Kidney (tissue), 14 donors: Measurements from ENCODE around the gene NRG3. TPM values are rescaled to one million over a fixed set of nuclear protein-coding genes. Genes with fewer than 3 reads are reported as not detected.

Source experiments
- DNase-seq, 5 donors: peaks; one replicate each; pipeline ENCODE4 v3.0.0-alpha.2; 2013 to 2020
- FAIRE-seq: peaks from 2 replicates; lab custom pipeline; 2012; peaks lifted over from hg19 to GRCh38; lab: Jason Lieb, UNC
- H3K27ac ChIP-seq, 2 donors: one replicate each; pipeline ENCODE4 v1.7.0; 2013; ENCODE audit warnings: low read depth in 2 of 2, low read length in 2 of 2, inconsistent platforms in 1 of 2
- H3K27me3 ChIP-seq: one replicate; pipeline ENCODE4 v1.7.1; 2013; ENCODE audit warnings: low read length, inconsistent platforms; ENCODE audit not compliant: control insufficient read depth, insufficient read depth
- H3K36me3 ChIP-seq, 3 donors: one replicate each; pipeline versions ENCODE4 v1.7.0 to v1.7.1; 2013; ENCODE audit warnings: low read length in 3 of 3, control low read depth in 1 of 3, inconsistent platforms in 1 of 3; ENCODE audit not compliant: insufficient read depth in 3 of 3, control insufficient read depth in 2 of 3
- H3K4me1 ChIP-seq, 3 donors: one replicate each; pipeline versions ENCODE4 v1.7.0 to v1.7.1; 2013; ENCODE audit warnings: low read length in 3 of 3, inconsistent platforms in 1 of 3, low read depth in 1 of 3; ENCODE audit not compliant: control insufficient read depth in 2 of 3, insufficient read depth in 2 of 3
- H3K4me3 ChIP-seq, 3 donors: one replicate each; pipeline versions ENCODE4 v1.7.0 to v1.8.1; 2013; ENCODE audit warnings: low read length in 3 of 3, control low read depth in 1 of 3, inconsistent platforms in 1 of 3
- H3K9ac ChIP-seq, 3 donors: one replicate each; pipeline versions ENCODE4 v1.7.0 to v1.7.1; 2013; ENCODE audit warnings: low read length in 3 of 3, control low read depth in 1 of 3, inconsistent platforms in 1 of 3
- H3K9me3 ChIP-seq, 3 donors: one replicate each; pipeline versions ENCODE4 v1.7.0 to v1.7.1; 2013; ENCODE audit warnings: low read length in 3 of 3, control low read depth in 1 of 3, inconsistent platforms in 1 of 3; ENCODE audit not compliant: control insufficient read depth in 2 of 3, insufficient read depth in 1 of 3
- CTCF ChIP-seq: IDR thresholded peaks from 3 replicates; pipeline ENCODE4 v1.5.1; 2012; ENCODE audit warnings: mild to moderate bottlenecking, moderate library complexity, borderline replicate concordance; ENCODE audit not compliant: insufficient read depth; ENCODE audit errors: extremely low read depth
- intact Hi-C: fragments of 100-400 bp; cut with DNase I; formaldehyde crosslinking; loops from one replicate; pipeline ENCODE4 v1.11.1; 2022
- polyA plus RNA-seq: library from polyadenylated mRNA; stranded (reverse); fragments of 350-450 nt; fragmentation: Illumina TruSeq; extraction: RNeasy Lipid Tissue Mini Kit (QIAGEN cat#74804); gene quantifications from one replicate; pipeline ENCODE4 v1.2.3, GENCODE V29; 2014; ENCODE audit warnings: low read depth, low replicate concordance; ENCODE audit not compliant: insufficient read depth
- total RNA-seq: library from RNA; stranded (reverse); fragmentation: NEBNext Ultra II Directional; extraction: Animal tissue kit (Norgen Biotek cat#: 25700); gene quantifications from one replicate; pipeline ENCODE4 v1.2.1, GENCODE V29; 2021
- donor health status: control.
- donor health status: control.
- donor health status: control.
- donor health status: control.
- donor health status: control.
- donor health status: DM: yes; HTN: yes; CAD: no.
- donor health status: Normal renal cell carcinoma (clear cell type).

NRG3 gene
- total and polyA plus RNA-seq, 2 donors from 2014 or later, result 0.62 to 5.4 TPM

- no peak overlapping the region for H3K27ac ChIP-seq
- DNase-seq, result no peak
- no peak for FAIRE-seq
Measured at GRCh38 chr10:82691211-82691610, 816.2 kb downstream of the NRG3 start.

GRCh38 chr10:82692458-82692857 is 817.5 kb downstream of the NRG3 start:
- H3K4me1 ChIP-seq, result no peaks in the 10 kb centered on the region
- intact Hi-C loops, result no loop called here
- no peaks in the 10 kb centered on the region for H3K9me3 ChIP-seq
- no peak for TF ChIP-seq CTCF
- H3K36me3 ChIP-seq, result no peaks in the 10 kb centered on the region
- no peak overlapping the region for H3K9ac ChIP-seq
- no peak overlapping the region for H3K27ac ChIP-seq
- H3K4me3 ChIP-seq, result no peak overlapping the region
- no peak for DNase-seq
- FAIRE-seq, result no peak
- H3K27me3 ChIP-seq, result no peaks in the 10 kb centered on the region

More at GRCh38 chr10:82691211-82691610, 816.2 kb downstream of the NRG3 start:
- no peak overlapping the region for H3K4me3 ChIP-seq
- TF ChIP-seq CTCF, result no peak
- H3K4me1 ChIP-seq, result no peaks in the 10 kb centered on the region
- no peak overlapping the region for H3K9ac ChIP-seq
- no peaks in the 10 kb centered on the region for H3K9me3 ChIP-seq
- H3K27me3 ChIP-seq, result no peaks in the 10 kb centered on the region
- no peaks in the 10 kb centered on the region for H3K36me3 ChIP-seq
- intact Hi-C loops, result no loop called here

- H3K4me1 ChIP-seq, result no peaks in the 10 kb centered on the region
- no peak overlapping the region for H3K4me3 ChIP-seq
- intact Hi-C loops, result no loop called here
- no peak for TF ChIP-seq CTCF
- FAIRE-seq (no peak), DNase-seq (no peak)
- no peak overlapping the region for H3K27ac ChIP-seq
- H3K36me3 ChIP-seq, result no peaks in the 10 kb centered on the region
- no peaks in the 10 kb centered on the region for H3K9me3 ChIP-seq
- H3K27me3 ChIP-seq, result no peaks in the 10 kb centered on the region
- H3K9ac ChIP-seq, result no peak overlapping the region
Measured at GRCh38 chr10:82721831-82722230, 846.8 kb downstream of the NRG3 start.

- Histone ChIP-seq H3K4me1 (no peaks in the 10 kb centered on the region), H3K27me3 (no peaks in the 10 kb centered on the region), H3K36me3 (no peaks in the 10 kb centered on the region), H3K4me3 (no peak overlapping the region), H3K9me3 (no peaks in the 10 kb centered on the region), H3K9ac (no peak overlapping the region), H3K27ac (no peak overlapping the region)
- TF ChIP-seq CTCF, result no peak
- intact Hi-C loops, result no loop called here
- FAIRE-seq (no peak), DNase-seq (no peak)
Measured at GRCh38 chr10:82722273-82722672, 847.3 kb downstream of the NRG3 start.
